Loucy (cell line): ENCODE measurements around the gene EREG.

Experiments used
- H2AFZ ChIP-seq: fragments of 200-600 bp; sonication (generic); 2 replicates; pipeline ENCODE4 v1.6.0; 2016; ENCODE audit warnings: antibody characterized with exemption, mild to moderate bottlenecking, low read length, moderate library complexity
- H3F3A ChIP-seq: fragments of 200-600 bp; 2 replicates; pipeline ENCODE4 v1.6.0; 2016; ENCODE audit warnings: antibody characterized with exemption, low read depth, mild to moderate bottlenecking
- H3K27me3 ChIP-seq: fragments of 200-600 bp; sonication (generic); 2 replicates; pipeline ENCODE4 v1.6.1; 2014; ENCODE audit warnings: low read length, mild to moderate bottlenecking; ENCODE audit not compliant: insufficient read depth, poor library complexity, severe bottlenecking
- H3K36me3 ChIP-seq: fragments of 200-600 bp; sonication (generic); 2 replicates; pipeline ENCODE4 v1.6.1; 2016; ENCODE audit warnings: low read length; ENCODE audit not compliant: insufficient read depth
- H3K4me1 ChIP-seq: fragments of 200-600 bp; sonication (generic); 2 replicates; pipeline ENCODE4 v1.5.1; 2014; ENCODE audit warnings: low read length, mild to moderate bottlenecking; ENCODE audit not compliant: insufficient read depth, poor library complexity, severe bottlenecking
- H3K4me2 ChIP-seq: fragments of 200-600 bp; sonication (generic); 2 replicates; pipeline ENCODE4 v1.6.0; 2014; ENCODE audit warnings: antibody characterized with exemption, low read length, low read depth, mild to moderate bottlenecking; ENCODE audit not compliant: poor library complexity, severe bottlenecking
- H3K4me3 ChIP-seq: fragments of 200-600 bp; sonication (generic); 2 replicates; pipeline ENCODE4 v1.5.1; 2014; ENCODE audit warnings: low read length, mild to moderate bottlenecking, mixed read lengths; ENCODE audit not compliant: poor library complexity, severe bottlenecking
- H3K79me2 ChIP-seq: fragments of 200-600 bp; sonication (generic); 2 replicates; pipeline ENCODE4 v1.6.1; 2014; ENCODE audit warnings: low read length; ENCODE audit not compliant: insufficient read depth
- H3K9ac ChIP-seq: fragments of 200-600 bp; sonication (generic); 2 replicates; pipeline ENCODE4 v1.6.0; 2014; ENCODE audit warnings: mild to moderate bottlenecking, low read depth, low read length, moderate library complexity; ENCODE audit not compliant: poor library complexity, severe bottlenecking
- H3K9me2 ChIP-seq: fragments of 200-600 bp; sonication (generic); replicated peaks from 2 replicates; pipeline ENCODE4 v1.6.1; 2016; ENCODE audit warnings: low read depth, low read length, mixed read lengths
- H3K9me3 ChIP-seq: fragments of 200-600 bp; sonication (generic); 2 replicates; pipeline ENCODE4 v1.6.1; 2014; ENCODE audit warnings: mild to moderate bottlenecking, antibody characterized with exemption, low read length, low read depth; ENCODE audit not compliant: insufficient read depth
- H4K20me1 ChIP-seq: fragments of 200-600 bp; sonication (generic); 2 replicates; pipeline ENCODE4 v1.6.0; 2014; ENCODE audit warnings: antibody characterized with exemption, low read length, mild to moderate bottlenecking; ENCODE audit not compliant: insufficient read depth, poor library complexity, severe bottlenecking
- EZH2phosphoT487 ChIP-seq: fragments of 200-600 bp; IDR thresholded peaks from 2 replicates; pipeline ENCODE4 v1.6.1; 2018; ENCODE audit warnings: antibody characterized with exemption, mild to moderate bottlenecking, moderate library complexity, borderline replicate concordance
- TF ChIP-seq, protein P1 (sequence below): fragments of 200-600 bp; sonication (generic); conservative IDR thresholded peaks from 2 replicates; pipeline ENCODE4 v1.5.1; 2014; ENCODE audit warnings: mild to moderate bottlenecking, antibody characterized with exemption, low read length

EREG gene

DNA sequence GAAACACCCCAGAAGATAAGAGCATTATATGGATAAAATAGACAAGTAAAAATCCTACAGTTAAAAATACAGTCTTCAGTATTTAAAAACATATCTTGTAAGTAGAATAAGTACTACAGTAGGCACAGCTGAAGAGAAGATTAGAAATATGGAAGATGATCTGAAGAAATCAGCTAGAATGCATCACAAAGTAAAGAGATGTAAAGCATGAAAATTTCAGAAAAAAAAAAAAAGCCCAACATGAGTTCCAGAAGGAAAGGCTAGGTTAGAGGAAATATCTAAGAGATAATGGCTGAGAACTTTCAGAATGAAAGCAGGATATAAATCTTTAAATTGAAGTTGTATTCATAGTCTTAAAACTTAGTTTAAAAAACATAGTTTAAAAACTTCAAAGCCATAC is 35.6 kb upstream of the EREG start:
- Histone ChIP-seq H3K9ac (no peak overlapping the region), H3K4me1 (no peaks in the 10 kb centered on the region), H2AFZ (no peak overlapping the region), H3K9me3 (no peaks in the 10 kb centered on the region), H3K4me3 (no peak overlapping the region), H3F3A (no peaks in the 10 kb centered on the region), H3K27me3 (no peaks in the 10 kb centered on the region), H3K9me2 (no peaks in the 10 kb centered on the region), H4K20me1 (no peaks in the 10 kb centered on the region), H3K4me2 (no peak overlapping the region), H3K36me3 (no peaks in the 10 kb centered on the region), H3K79me2 (no peaks in the 10 kb centered on the region)
- no peak for TF ChIP-seq EZH2phosphoT487
- TF ChIP-seq, protein P1, sequence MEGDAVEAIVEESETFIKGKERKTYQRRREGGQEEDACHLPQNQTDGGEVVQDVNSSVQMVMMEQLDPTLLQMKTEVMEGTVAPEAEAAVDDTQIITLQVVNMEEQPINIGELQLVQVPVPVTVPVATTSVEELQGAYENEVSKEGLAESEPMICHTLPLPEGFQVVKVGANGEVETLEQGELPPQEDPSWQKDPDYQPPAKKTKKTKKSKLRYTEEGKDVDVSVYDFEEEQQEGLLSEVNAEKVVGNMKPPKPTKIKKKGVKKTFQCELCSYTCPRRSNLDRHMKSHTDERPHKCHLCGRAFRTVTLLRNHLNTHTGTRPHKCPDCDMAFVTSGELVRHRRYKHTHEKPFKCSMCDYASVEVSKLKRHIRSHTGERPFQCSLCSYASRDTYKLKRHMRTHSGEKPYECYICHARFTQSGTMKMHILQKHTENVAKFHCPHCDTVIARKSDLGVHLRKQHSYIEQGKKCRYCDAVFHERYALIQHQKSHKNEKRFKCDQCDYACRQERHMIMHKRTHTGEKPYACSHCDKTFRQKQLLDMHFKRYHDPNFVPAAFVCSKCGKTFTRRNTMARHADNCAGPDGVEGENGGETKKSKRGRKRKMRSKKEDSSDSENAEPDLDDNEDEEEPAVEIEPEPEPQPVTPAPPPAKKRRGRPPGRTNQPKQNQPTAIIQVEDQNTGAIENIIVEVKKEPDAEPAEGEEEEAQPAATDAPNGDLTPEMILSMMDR = no peak

DNA sequence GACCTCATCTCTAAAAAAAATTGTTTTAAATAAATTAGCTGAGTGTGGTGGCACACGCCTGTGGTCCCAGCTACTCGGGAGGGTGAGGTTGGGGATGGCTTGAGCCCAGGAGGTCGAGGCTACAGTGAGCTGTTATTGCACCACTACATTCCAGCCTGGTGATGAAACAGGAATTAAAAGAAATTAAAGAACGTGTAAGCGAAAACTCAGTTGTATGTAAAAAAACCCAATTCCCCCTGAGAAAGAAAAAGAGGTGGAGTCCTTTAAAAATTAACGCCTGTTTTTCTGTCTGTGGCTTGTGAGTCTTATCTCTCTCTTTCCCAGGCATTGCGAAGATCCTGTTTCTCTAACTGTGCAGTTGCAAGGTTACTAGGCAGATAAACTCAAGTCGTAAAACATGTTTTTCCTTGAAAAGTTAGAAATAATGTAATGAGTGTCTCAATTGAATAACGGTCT is 34.6 kb upstream of the EREG start:
- Histone ChIP-seq H3K9me3 (no peaks in the 10 kb centered on the region), H3K4me2 (no peak overlapping the region), H3K9me2 (no peaks in the 10 kb centered on the region), H3K4me3 (no peak overlapping the region), H3K79me2 (no peaks in the 10 kb centered on the region), H2AFZ (no peak overlapping the region), H3K4me1 (no peaks in the 10 kb centered on the region), H3K9ac (no peak overlapping the region), H4K20me1 (no peaks in the 10 kb centered on the region), H3K36me3 (no peaks in the 10 kb centered on the region), H3F3A (no peaks in the 10 kb centered on the region), H3K27me3 (no peaks in the 10 kb centered on the region)
- TF ChIP-seq EZH2phosphoT487 = no peak
- TF ChIP-seq, protein P1 = no peak

DNA sequence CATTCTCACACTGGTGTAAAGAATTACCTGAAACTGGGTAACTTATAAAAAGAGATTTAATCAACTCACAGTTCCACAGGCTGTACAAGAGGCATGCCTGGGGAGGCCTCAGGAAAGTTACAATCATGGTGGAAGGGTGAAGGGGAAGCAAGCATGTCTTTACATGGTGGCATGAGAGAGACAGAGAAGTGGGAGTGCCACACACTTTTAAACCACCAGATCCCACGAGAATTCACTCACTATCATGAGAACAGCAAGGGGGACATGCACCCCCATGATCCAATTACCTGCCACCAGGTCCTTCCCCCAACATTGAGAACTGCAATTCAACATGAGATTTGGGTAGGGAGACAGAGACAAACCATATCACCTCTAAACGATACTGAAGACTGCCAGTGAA is 33.7 kb upstream of the EREG start:
- Histone ChIP-seq H3K4me3 (no peak overlapping the region), H3K27me3 (no peaks in the 10 kb centered on the region), H4K20me1 (no peaks in the 10 kb centered on the region), H3K9me3 (no peaks in the 10 kb centered on the region), H2AFZ (no peak overlapping the region), H3K36me3 (no peaks in the 10 kb centered on the region), H3K4me1 (no peaks in the 10 kb centered on the region), H3K79me2 (no peaks in the 10 kb centered on the region), H3K9me2 (no peaks in the 10 kb centered on the region), H3K9ac (no peak overlapping the region), H3K4me2 (no peak overlapping the region), H3F3A (no peaks in the 10 kb centered on the region)
- no peak for TF ChIP-seq EZH2phosphoT487
- TF ChIP-seq, protein P1 = no peak
